A673 (cell line): ENCODE measurements around the gene AP3D1. TPM values are rescaled to one million over a fixed set of nuclear protein-coding genes. Genes with fewer than 3 reads are reported as not detected.
A peak's percentile ranks its signal among the peaks of the same experiment; 100 is the strongest.

Source experiments
- BruUV-seq: library from RNA; stranded (reverse); fragments of 400-500 nt; replicated peaks from 2 replicates; lab custom pipeline; 2021; lab: Mats Ljungman, UMichigan
- CTCF ChIA-PET: fragments of 300-600 bp; sonication (Branson Sonifier 250); formaldehyde crosslinking; loops from one replicate; lab custom pipeline; 2022; ENCODE audit warnings: antibody characterized with exemption; lab: Charles Lee
- POLR2A ChIA-PET: fragments of 300-600 bp; sonication (Branson Sonifier 250); formaldehyde crosslinking; loops from one replicate; lab custom pipeline; 2022; ENCODE audit warnings: antibody characterized with exemption; ENCODE audit not compliant: low non-redundant PET; lab: Charles Lee
- DNase-seq: peaks from one replicate; pipeline ENCODE4 v3.0.0-alpha.2; 2015; ENCODE audit warnings: low spot score
- H3K27ac ChIP-seq: fragments of 200-600 bp; sonication (generic); 2 replicates; pipeline ENCODE4 v1.5.1; 2016; ENCODE audit warnings: mixed run types, low read depth, mild to moderate bottlenecking, mixed read lengths, antibody characterized with exemption, low read length; ENCODE audit not compliant: poor library complexity, severe bottlenecking
- H3K27me3 ChIP-seq: fragments of 200-600 bp; sonication (generic); replicated peaks from 2 replicates; pipeline ENCODE4 v1.6.1; 2017; ENCODE audit warnings: mixed run types, low read depth, mild to moderate bottlenecking, mixed read lengths, antibody characterized with exemption, low read length; ENCODE audit not compliant: insufficient read depth, poor library complexity
- H3K36me3 ChIP-seq: fragments of 200-600 bp; sonication (generic); 2 replicates; pipeline ENCODE4 v1.6.1; 2016; ENCODE audit warnings: mixed run types, mild to moderate bottlenecking, mixed read lengths, antibody characterized with exemption, low read length; ENCODE audit not compliant: insufficient read depth, poor library complexity, severe bottlenecking
- H3K4me1 ChIP-seq: fragments of 200-600 bp; sonication (generic); 2 replicates; pipeline ENCODE4 v1.6.1; 2017; ENCODE audit warnings: mixed run types, mild to moderate bottlenecking, mixed read lengths, antibody characterized with exemption, low read length; ENCODE audit not compliant: insufficient read depth, poor library complexity, severe bottlenecking
- H3K4me3 ChIP-seq: fragments of 200-600 bp; sonication (generic); 2 replicates; pipeline ENCODE4 v1.5.1; 2016; ENCODE audit warnings: low read depth, mixed run types, mild to moderate bottlenecking, mixed read lengths, low read length; ENCODE audit not compliant: poor library complexity, severe bottlenecking
- H3K9me3 ChIP-seq: fragments of 200-600 bp; sonication (generic); 2 replicates; pipeline ENCODE4 v1.6.1; 2016; ENCODE audit warnings: mixed run types, low read depth, mild to moderate bottlenecking, mixed read lengths, antibody characterized with exemption, low read length; ENCODE audit not compliant: poor library complexity, severe bottlenecking
- EZH2 ChIP-seq: fragments of 200-600 bp; sonication (generic); IDR thresholded peaks from 2 replicates; pipeline ENCODE4 v1.6.1; 2017; ENCODE audit warnings: borderline replicate concordance, low read depth, mild to moderate bottlenecking, mixed read lengths, antibody characterized with exemption, low read length; ENCODE audit not compliant: poor library complexity, severe bottlenecking
- intact Hi-C: fragments of 100-400 bp; cut with micrococcal nuclease; formaldehyde crosslinking; loops from one replicate; pipeline ENCODE4 v1.10.0; 2022; ENCODE audit not compliant: unreplicated experiment
- total RNA-seq: library from RNA; stranded (reverse); gene quantifications from 2 replicates; pipeline ENCODE4 v1.2.3, GENCODE V29; 2021
- TF ChIP-seq, protein P1 (sequence below): fragments of 300-800, 200-600 bp; sonication (generic); conservative IDR thresholded peaks from 2 replicates; pipeline ENCODE4 v1.5.1; 2017; ENCODE audit warnings: low read depth, mild to moderate bottlenecking, antibody characterized with exemption, low read length, moderate library complexity, mixed read lengths

The AP3D1 gene
- total RNA-seq, 1 experiment from 2014 or later = 148 TPM

DNA sequence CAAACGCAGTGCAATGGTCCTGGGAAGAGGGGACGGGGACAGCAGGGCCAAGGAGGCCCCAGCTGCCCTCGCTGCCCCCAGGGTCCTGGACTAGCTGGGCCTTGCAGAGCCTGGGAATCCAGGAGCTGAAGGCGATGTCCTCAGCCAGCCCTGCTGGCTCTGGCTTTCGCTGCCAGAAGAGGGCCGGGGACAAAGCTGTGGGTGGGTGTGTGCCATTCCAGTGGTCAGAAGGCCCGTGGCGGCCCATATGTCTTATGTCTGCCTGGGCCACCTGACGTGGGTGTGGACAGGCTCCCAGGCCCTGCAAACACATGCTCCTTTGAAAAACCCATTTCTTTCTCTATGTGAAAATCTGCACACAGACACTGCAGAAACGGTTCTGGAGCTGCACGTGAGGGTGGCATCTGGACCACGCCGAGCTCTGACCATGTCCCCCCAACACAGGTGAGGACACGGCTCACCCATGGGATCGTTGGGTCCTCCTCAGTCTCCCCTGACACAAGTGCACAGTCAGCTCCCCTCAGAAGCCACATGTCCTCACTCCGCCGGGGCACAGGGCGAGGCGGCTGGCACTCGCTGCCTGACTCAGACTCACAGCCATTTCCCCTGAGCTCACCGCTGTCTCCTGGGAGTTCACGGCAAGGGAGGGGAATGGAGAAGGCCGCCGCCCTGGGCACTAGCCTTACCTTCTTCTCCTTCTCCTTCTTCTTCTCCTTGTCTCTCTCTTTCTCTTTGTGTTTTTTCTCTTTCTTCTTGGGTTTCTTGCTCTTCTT lies 37.7 kb downstream of the AP3D1 start:
- Histone ChIP-seq H3K4me3 (no peak overlapping the region), H3K9me3 (no peaks in the 10 kb centered on the region), H3K27ac (no peak overlapping the region), H3K4me1 (no peaks in the 10 kb centered on the region), H3K36me3 (peaks cover 96% of the 10 kb centered on the region), H3K27me3 (no peaks in the 10 kb centered on the region)
- peak; percentile 56 for DNase-seq
- ChIA-PET POLR2A (interaction anchor here (0.5 kb wide), 1 partner anchor 1915 kb away, joined by 5 read pairs; no protein-coding TSS in a partner anchor), CTCF (no interaction called here)
- intact Hi-C loops = no loop called here
- BruUV-seq = no TSS peak
- TF ChIP-seq, protein P1, sequence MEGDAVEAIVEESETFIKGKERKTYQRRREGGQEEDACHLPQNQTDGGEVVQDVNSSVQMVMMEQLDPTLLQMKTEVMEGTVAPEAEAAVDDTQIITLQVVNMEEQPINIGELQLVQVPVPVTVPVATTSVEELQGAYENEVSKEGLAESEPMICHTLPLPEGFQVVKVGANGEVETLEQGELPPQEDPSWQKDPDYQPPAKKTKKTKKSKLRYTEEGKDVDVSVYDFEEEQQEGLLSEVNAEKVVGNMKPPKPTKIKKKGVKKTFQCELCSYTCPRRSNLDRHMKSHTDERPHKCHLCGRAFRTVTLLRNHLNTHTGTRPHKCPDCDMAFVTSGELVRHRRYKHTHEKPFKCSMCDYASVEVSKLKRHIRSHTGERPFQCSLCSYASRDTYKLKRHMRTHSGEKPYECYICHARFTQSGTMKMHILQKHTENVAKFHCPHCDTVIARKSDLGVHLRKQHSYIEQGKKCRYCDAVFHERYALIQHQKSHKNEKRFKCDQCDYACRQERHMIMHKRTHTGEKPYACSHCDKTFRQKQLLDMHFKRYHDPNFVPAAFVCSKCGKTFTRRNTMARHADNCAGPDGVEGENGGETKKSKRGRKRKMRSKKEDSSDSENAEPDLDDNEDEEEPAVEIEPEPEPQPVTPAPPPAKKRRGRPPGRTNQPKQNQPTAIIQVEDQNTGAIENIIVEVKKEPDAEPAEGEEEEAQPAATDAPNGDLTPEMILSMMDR = no peak
- no peak for TF ChIP-seq EZH2

DNA sequence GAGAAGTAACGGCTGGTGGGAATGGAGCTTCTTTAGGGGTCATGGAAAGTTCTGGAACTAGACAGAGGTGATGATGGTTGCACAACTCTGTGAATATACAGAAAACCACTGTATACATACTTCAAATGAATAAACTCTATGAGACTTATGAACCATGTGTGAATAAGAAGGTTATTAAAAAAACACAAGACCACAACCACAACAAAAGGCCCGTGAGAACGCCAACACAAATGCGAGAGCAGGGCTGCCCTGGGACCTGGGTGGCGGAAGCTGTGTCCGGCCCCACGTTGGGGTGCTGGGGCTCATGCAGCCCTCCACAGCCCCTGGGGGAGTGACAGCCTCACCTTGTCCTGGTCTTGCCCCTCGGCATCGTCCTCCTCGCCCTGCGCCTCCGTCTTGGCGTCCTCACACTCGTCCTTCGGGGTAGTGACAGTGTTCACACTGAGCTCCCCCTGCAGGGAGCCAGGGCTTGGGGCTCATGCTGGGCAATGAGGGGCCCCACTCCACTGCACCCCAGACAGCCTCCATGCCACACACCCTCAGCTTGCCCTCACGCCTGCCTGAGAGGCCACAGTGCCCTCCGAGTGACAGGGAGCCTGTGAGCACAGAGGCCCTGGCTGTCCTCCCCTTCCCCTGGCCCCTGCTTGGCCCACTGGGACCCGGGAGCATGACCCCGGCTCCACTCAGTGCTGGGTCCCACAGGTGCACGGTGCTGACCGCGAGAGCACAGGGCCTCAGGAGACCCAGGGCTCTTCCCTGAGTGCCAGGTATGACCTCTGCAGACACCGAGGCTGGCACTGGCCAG lies 38.6 kb downstream of the AP3D1 start:
- no peak for DNase-seq
- no peak for TF ChIP-seq EZH2
- TF ChIP-seq, protein P1 = no peak
- BruUV-seq = no TSS peak
- H3K27me3 ChIP-seq = no peaks in the 10 kb centered on the region
- no peaks in the 10 kb centered on the region for H3K9me3 ChIP-seq
- no peak overlapping the region for H3K4me3 ChIP-seq
- ChIA-PET CTCF (no interaction called here), POLR2A (no interaction called here)
- intact Hi-C loops = no loop called here
- no peak overlapping the region for H3K27ac ChIP-seq
- peaks cover 94% of the 10 kb centered on the region for H3K36me3 ChIP-seq
- H3K4me1 ChIP-seq = no peaks in the 10 kb centered on the region

DNA sequence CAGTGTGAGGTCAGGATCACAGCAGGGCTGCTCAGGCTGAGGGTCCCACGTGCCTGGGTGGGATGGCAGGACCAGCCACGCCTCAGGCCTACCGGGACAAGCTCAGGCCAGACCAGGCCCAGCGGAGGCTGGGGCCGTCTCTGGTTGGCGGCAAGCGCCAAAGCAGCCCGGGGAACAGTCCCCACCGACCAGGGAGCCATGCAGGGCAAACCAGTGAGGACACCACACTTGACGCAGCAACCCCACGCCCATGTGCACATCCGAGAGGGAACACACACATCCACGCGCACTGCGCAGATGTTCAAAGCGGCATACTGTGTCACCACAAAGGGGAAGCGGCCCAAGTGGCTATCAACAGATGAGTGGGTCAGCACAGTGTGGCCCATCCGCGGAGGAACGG lies 39.5 kb downstream of the AP3D1 start:
- CTCF ChIA-PET = no interaction called here
- Histone ChIP-seq H3K9me3 (no peaks in the 10 kb centered on the region), H3K4me3 (no peak overlapping the region), H3K27me3 (no peaks in the 10 kb centered on the region), H3K4me1 (no peaks in the 10 kb centered on the region), H3K36me3 (peaks cover 90% of the 10 kb centered on the region), H3K27ac (no peak overlapping the region)
- POLR2A ChIA-PET = no interaction called here
- intact Hi-C loops = no loop called here
- no peak for DNase-seq
- TF ChIP-seq, protein P1 = no peak
- TF ChIP-seq EZH2 = no peak
- no TSS peak for BruUV-seq
